HG03095 (cell line): Measurements from ENCODE around the gene LGMN.
"Not testable (repeated sequence)": the region's sequence is repeated elsewhere in the genome, so short reads cannot be mapped to it uniquely, and the experiment has no call there.

ENCODE experiments used
- ATAC-seq: cut with Tn5 transposase; IDR thresholded peaks from one replicate; pipeline ENCODE4 v1.9.1; 2021; ENCODE audit warnings: moderate library complexity; ENCODE audit not compliant: unreplicated experiment

LGMN gene

GRCh38 chr14:92702441-92702918, 45.9 kb downstream of the LGMN start:
- no peak for ATAC-seq

- no peak for ATAC-seq
Observed at GRCh38 chr14:92701826-92702225, 46.6 kb downstream of the LGMN start.

GRCh38 chr14:92698393-92698792, 50.0 kb downstream of the LGMN start:
- no peak for ATAC-seq

GRCh38 chr14:92696366-92696765, 52.1 kb downstream of the LGMN start:
- no peak for ATAC-seq

GRCh38 chr14:92695562-92695961, 52.9 kb downstream of the LGMN start:
- no peak for ATAC-seq

- ATAC-seq = no peak
Observed at GRCh38 chr14:92694807-92695206, 53.6 kb downstream of the LGMN start.

GRCh38 chr14:92693998-92694795, 54.2 kb downstream of the LGMN start:
- ATAC-seq = no peak

GRCh38 chr14:92692822-92693226, 55.6 kb downstream of the LGMN start:
- no peak for ATAC-seq

GRCh38 chr14:92690171-92691011, 58.0 kb downstream of the LGMN start:
- ATAC-seq = no peak

- no peak for ATAC-seq
Observed at GRCh38 chr14:92688434-92689375, 59.7 kb downstream of the LGMN start.

- ATAC-seq = no peak
Observed at GRCh38 chr14:92687681-92688433, 60.6 kb downstream of the LGMN start.

- no peak for ATAC-seq
Observed at GRCh38 chr14:92686900-92687427, 61.5 kb downstream of the LGMN start.

GRCh38 chr14:92686411-92686899, 62.0 kb downstream of the LGMN start:
- ATAC-seq = no peak

GRCh38 chr14:92685784-92686355, 62.6 kb downstream of the LGMN start:
- ATAC-seq = no peak

GRCh38 chr14:92684801-92685560, 63.4 kb downstream of the LGMN start:
- no peak for ATAC-seq

GRCh38 chr14:92683041-92683440, 65.4 kb downstream of the LGMN start:
- no peak for ATAC-seq

- ATAC-seq = no peak
Observed at GRCh38 chr14:92680781-92681650, 67.4 kb downstream of the LGMN start.

- ATAC-seq = not testable (repeated sequence)
Observed at GRCh38 chr14:92680330-92680729, 68.1 kb downstream of the LGMN start.
